HG02798 (cell line): ENCODE data around the gene GLRX.
"Not testable (repeated sequence)": the region's sequence is repeated elsewhere in the genome, so short reads cannot be mapped to it uniquely, and the experiment has no call there.

Source experiments
- ATAC-seq: cut with Tn5 transposase; IDR thresholded peaks from one replicate; pipeline ENCODE4 v1.9.1; 2021; ENCODE audit warnings: mild to moderate bottlenecking; ENCODE audit not compliant: unreplicated experiment, poor library complexity

GLRX gene

GRCh38 chr5:95853490-95853889 is 31.0 kb upstream of the GLRX start:
- no peak for ATAC-seq

DNA sequence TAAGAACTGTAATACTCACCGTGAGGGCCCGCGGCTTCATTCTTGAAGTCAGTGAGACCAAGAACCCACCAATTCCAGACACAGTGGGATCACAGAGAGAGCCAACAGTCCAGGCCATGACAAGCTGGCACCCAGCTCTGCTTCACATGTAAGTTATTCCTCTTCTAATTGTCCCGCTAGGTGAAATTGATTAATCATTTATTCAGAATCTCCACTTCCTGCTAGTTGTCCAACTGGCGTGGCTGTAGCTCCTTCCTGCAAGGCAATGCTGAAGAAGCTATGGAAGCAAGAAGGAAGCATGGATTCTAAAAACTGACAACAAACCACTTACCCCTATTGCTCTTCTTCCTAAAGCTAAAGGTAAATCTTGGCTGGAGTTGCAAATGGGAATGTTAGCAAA is 30.0 kb upstream of the GLRX start:
- ATAC-seq, result no peak

GRCh38 chr5:95851141-95851540 is 28.6 kb upstream of the GLRX start:
- not testable (repeated sequence) for ATAC-seq

- ATAC-seq, result no peak
Measured at GRCh38 chr5:95850391-95850894, 27.9 kb upstream of the GLRX start.

DNA sequence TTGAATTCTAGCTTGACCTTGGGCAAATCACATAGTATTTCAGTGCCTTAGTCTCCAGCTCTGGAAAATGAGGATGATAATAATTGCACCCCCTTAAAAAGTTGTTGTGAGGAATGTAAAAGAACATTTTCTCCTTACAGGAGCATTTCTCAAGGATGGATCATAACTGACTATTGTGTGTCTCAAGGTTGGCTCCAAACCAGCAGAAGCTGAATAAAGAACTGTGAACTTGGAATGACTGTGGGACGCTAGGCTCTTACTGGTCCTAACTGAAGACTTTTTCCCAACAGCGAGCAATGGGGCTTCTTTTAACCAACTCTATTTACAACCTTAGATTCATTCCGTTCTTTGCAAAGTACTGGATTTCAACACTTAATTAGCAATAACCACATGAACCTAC is 26.2 kb upstream of the GLRX start:
- ATAC-seq, result no peak

GRCh38 chr5:95847261-95847592 is 24.7 kb upstream of the GLRX start:
- ATAC-seq, result no peak

- peak; percentile 76 for ATAC-seq
Measured at GRCh38 chr5:95846554-95847260, 24.2 kb upstream of the GLRX start.

GRCh38 chr5:95845391-95845790 is 22.9 kb upstream of the GLRX start:
- ATAC-seq, result no peak

GRCh38 chr5:95843733-95844223 is 21.3 kb upstream of the GLRX start:
- no peak for ATAC-seq

- ATAC-seq, result peak; percentile 94
Measured at GRCh38 chr5:95842854-95843544, 20.5 kb upstream of the GLRX start.

GRCh38 chr5:95841914-95842812 is 19.6 kb upstream of the GLRX start:
- no peak for ATAC-seq

- ATAC-seq, result no peak
Measured at GRCh38 chr5:95840956-95841705, 18.6 kb upstream of the GLRX start.

GRCh38 chr5:95839658-95840057 is 17.1 kb upstream of the GLRX start:
- no peak for ATAC-seq

DNA sequence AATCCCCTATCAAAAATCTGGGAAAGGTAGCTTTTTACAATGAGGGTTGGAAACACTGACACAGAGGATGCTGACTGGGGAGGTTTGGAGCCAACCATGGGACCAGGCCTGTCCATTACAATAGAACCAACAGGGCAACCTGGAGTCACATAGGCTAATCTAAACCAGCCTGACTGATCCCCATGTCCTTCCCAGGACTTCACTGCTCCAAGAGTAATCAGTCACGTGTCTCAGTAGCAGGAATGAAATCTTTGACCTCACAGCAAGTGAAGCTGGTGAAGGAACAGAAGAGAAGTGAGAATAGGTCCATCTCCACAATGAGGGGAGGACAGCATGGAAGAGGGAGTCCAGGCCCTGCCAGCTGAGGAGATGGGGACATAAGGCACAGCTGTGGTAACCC is 16.0 kb upstream of the GLRX start:
- ATAC-seq, result no peak

- no peak for ATAC-seq
Measured at GRCh38 chr5:95838001-95838520, 15.5 kb upstream of the GLRX start.

DNA sequence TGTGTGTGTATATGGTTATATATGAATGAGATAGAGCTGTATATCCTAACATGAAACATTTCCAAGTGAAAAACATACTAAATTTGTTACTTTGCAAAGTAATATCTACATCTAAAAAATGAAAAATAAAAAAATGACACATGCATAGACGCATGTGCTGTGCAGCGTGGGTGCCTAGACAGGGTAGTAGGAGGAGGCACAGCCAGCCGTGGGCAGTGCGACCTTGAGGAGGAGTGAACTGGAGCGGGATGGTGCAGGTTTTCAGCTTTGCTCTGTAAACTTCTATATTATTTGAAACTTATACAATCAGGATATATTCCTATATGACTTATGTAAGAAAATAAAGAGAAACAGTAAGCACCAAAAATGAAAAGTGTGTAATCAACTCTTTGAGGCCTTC is 15.0 kb upstream of the GLRX start:
- ATAC-seq, result no peak

DNA sequence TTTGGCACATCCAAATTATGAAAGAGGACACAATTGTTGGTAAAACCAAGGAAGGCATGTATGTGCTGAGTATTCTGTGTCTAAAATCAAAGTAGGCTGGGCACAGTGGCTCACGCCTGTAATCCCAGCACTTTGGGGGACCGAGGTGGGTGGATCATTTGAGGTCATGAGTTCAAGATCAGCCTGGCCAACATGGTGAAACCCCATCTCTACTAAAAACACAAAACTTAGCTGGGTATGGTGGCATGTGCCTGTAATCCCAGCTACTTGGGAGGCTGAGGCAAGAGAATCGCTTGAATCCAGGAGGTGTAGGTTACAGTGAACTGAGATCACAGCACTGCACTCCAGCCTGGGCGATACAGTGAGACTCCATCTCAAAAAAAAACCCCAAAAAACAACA is 14.4 kb upstream of the GLRX start:
- not testable (repeated sequence) for ATAC-seq

GRCh38 chr5:95836544-95836943 is 14.0 kb upstream of the GLRX start:
- no peak for ATAC-seq

DNA sequence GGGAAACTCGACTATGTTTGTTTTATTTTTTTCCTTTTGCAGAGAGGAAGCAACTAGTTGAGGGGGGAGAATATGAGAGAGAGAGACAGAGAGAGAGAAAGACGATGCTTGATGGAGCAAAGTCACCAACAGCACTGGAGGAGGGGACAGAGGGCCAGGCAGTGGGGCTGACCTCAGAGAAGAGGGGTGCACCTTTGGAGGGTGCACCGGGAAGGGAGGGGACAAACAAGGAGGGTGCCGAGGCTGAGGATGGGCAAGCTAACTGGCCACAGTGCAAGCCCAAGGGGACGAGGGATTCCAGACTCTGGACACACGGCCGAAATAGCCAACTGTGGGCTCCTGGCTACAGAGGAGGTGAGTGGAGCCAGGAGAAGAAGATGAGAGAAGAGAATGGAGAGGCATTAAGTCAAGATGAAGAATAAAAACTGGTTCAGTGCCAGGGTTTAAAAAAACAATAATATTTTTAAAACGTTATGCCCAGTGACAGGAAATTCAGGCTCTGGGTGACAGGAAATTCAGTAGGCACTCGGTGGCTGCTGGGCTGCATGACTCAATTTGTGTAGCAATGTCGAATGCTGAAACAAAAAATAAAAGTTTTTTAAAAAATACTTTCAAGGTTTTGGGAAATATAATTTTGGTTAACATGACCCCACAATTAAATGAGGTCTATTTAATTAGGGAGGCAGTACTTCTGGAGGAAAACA is 13.3 kb upstream of the GLRX start:
- no peak for ATAC-seq
